Measurements from ENCODE around the gene GPA33.

- no peak for TF ChIP-seq TCF4 (CRISPR knock-in tag; IDR thresholded peaks at IDR 0.05; ENCODE audit: borderline replicate concordance)
- TF ChIP-seq ZNF565 (CRISPR knock-in tag; conservative IDR thresholded peaks at IDR 0.05; ENCODE audit: low read depth): no peak
- TF ChIP-seq RARB (CRISPR knock-in tag; IDR thresholded peaks at IDR 0.05): no peak
- no peak for TF ChIP-seq SNAI2 (CRISPR knock-in tag; IDR thresholded peaks at IDR 0.05)
- TF ChIP-seq, protein P1, sequence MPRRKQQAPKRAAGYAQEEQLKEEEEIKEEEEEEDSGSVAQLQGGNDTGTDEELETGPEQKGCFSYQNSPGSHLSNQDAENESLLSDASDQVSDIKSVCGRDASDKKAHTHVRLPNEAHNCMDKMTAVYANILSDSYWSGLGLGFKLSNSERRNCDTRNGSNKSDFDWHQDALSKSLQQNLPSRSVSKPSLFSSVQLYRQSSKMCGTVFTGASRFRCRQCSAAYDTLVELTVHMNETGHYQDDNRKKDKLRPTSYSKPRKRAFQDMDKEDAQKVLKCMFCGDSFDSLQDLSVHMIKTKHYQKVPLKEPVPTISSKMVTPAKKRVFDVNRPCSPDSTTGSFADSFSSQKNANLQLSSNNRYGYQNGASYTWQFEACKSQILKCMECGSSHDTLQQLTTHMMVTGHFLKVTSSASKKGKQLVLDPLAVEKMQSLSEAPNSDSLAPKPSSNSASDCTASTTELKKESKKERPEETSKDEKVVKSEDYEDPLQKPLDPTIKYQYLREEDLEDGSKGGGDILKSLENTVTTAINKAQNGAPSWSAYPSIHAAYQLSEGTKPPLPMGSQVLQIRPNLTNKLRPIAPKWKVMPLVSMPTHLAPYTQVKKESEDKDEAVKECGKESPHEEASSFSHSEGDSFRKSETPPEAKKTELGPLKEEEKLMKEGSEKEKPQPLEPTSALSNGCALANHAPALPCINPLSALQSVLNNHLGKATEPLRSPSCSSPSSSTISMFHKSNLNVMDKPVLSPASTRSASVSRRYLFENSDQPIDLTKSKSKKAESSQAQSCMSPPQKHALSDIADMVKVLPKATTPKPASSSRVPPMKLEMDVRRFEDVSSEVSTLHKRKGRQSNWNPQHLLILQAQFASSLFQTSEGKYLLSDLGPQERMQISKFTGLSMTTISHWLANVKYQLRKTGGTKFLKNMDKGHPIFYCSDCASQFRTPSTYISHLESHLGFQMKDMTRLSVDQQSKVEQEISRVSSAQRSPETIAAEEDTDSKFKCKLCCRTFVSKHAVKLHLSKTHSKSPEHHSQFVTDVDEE (CRISPR knock-in tag; IDR thresholded peaks at IDR 0.05): no peak
- no peak for TF ChIP-seq ZNF70 (CRISPR knock-in tag; IDR thresholded peaks at IDR 0.05)
Observed at GRCh38 chr1:167135281-167135840, 45.2 kb upstream of the GPA33 start.
